Tibial artery (tissue), 4 donors: ENCODE results near the gene GPR141.
A peak's percentile ranks its signal among the peaks of the same experiment; 100 is the strongest.

Experiments
- DNase-seq, 2 donors: peaks; one replicate each; pipeline ENCODE4 v3.0.0-alpha.2; 2019
- H3K27ac ChIP-seq, 2 donors: fragments of 200-600 bp; sonication (generic) in 1 of 2; 1 replicate in 1 of 2; 2 replicates in 1 of 2; pipeline ENCODE4 v1.5.1; 2018 to 2019; ENCODE audit warnings: mild to moderate bottlenecking in 1 of 2
- H3K27me3 ChIP-seq, 2 donors: fragments of 200-600 bp; sonication (generic) in 1 of 2; one replicate each; pipeline versions ENCODE4 v1.5.1 to v1.6.0; 2016 to 2019
- H3K36me3 ChIP-seq, 3 donors: fragments of 200-600 bp; sonication (generic) in 2 of 3; one replicate each; pipeline ENCODE4 v1.5.1; 2016 to 2019; ENCODE audit warnings: mild to moderate bottlenecking in 2 of 3
- H3K4me1 ChIP-seq, 4 donors: fragments of 200-600 bp; sonication (generic) in 2 of 4; 1 replicate in 3 of 4; 2 replicates in 1 of 4; pipeline ENCODE4 v1.5.1; 2016 to 2019
- H3K4me3 ChIP-seq, 2 donors: fragments of 200-600 bp; sonication (generic) in 1 of 2; 1 replicate in 1 of 2; 2 replicates in 1 of 2; pipeline ENCODE4 v1.5.1; 2018 to 2019; ENCODE audit warnings: mild to moderate bottlenecking in 2 of 2
- H3K9me3 ChIP-seq, 3 donors: fragments of 200-600 bp; sonication (generic) in 1 of 3; one replicate each; pipeline ENCODE4 v1.5.1; 2016 to 2019
- CTCF ChIP-seq, 2 experiments: fragments of 200-600 bp in 1 of 2; fragments of 450-650 bp in 1 of 2; IDR thresholded peaks; one replicate each; pipeline ENCODE4 v1.5.1; 2017 to 2019; ENCODE audit warnings: antibody characterized with exemption in 2 of 2, mild to moderate bottlenecking in 1 of 2, moderate library complexity in 1 of 2
- intact Hi-C: fragments of 100-400 bp; cut with DNase I; formaldehyde crosslinking; loops from one replicate; pipeline ENCODE4 v1.15.0; 2023; ENCODE audit warnings: low total_unique reads

The GPR141 gene

GRCh38 chr7:37656913-37657530, 26.5 kb upstream of the GPR141 start:
- H3K9me3 ChIP-seq: no peaks in the 10 kb centered on the region
- no peaks in the 10 kb centered on the region for H3K36me3 ChIP-seq
- TF ChIP-seq CTCF (IDR thresholded peaks at IDR 0.05): no peak
- DNase-seq: no peak
- H3K4me1 ChIP-seq: no peaks in the 10 kb centered on the region
- no peak overlapping the region for H3K4me3 ChIP-seq
- H3K27ac ChIP-seq: no peak overlapping the region
- intact Hi-C loops: no loop called here
- no peaks in the 10 kb centered on the region for H3K27me3 ChIP-seq

- no peak for TF ChIP-seq CTCF (IDR thresholded peaks at IDR 0.05)
- Histone ChIP-seq H3K27ac (no peak overlapping the region), H3K9me3 (no peaks in the 10 kb centered on the region), H3K4me3 (no peak overlapping the region), H3K4me1 (no peaks in the 10 kb centered on the region), H3K27me3 (no peaks in the 10 kb centered on the region), H3K36me3 (no peaks in the 10 kb centered on the region)
- DNase-seq: no peak
- intact Hi-C loops: no loop called here
These were observed 25.8 kb upstream of the GPR141 start for GRCh38 chr7:37657816-37658215.

GRCh38 chr7:37659971-37660565, 23.5 kb upstream of the GPR141 start:
- intact Hi-C loops: no loop called here
- H3K36me3 ChIP-seq: no peaks in the 10 kb centered on the region
- H3K27me3 ChIP-seq: no peaks in the 10 kb centered on the region
- no peak overlapping the region for H3K27ac ChIP-seq
- H3K9me3 ChIP-seq: no peaks in the 10 kb centered on the region
- no peak overlapping the region for H3K4me3 ChIP-seq
- H3K4me1 ChIP-seq: no peaks in the 10 kb centered on the region
- DNase-seq: no peak
- no peak for TF ChIP-seq CTCF (IDR thresholded peaks at IDR 0.05)

GRCh38 chr7:37660614-37661013, 23.0 kb upstream of the GPR141 start:
- Histone ChIP-seq H3K27me3 (no peaks in the 10 kb centered on the region), H3K4me3 (no peak overlapping the region), H3K36me3 (no peaks in the 10 kb centered on the region), H3K4me1 (no peaks in the 10 kb centered on the region), H3K9me3 (no peaks in the 10 kb centered on the region), H3K27ac (no peak overlapping the region)
- intact Hi-C loops: no loop called here
- no peak for TF ChIP-seq CTCF (IDR thresholded peaks at IDR 0.05)
- DNase-seq: no peak

GRCh38 chr7:37663693-37664092, 19.9 kb upstream of the GPR141 start:
- Histone ChIP-seq H3K27me3 (no peaks in the 10 kb centered on the region), H3K4me1 (no peaks in the 10 kb centered on the region), H3K36me3 (no peaks in the 10 kb centered on the region), H3K9me3 (no peaks in the 10 kb centered on the region), H3K27ac (no peak overlapping the region), H3K4me3 (no peak overlapping the region)
- no peak for TF ChIP-seq CTCF (IDR thresholded peaks at IDR 0.05)
- intact Hi-C loops: no loop called here
- peak in 1 of 2 donors; percentile 28 for DNase-seq
